Muscle of leg (tissue), 11 donors: ENCODE results near the gene MRPL10. TPM values are rescaled to one million over a fixed set of nuclear protein-coding genes. Genes with fewer than 3 reads are reported as not detected.

Experiments
- DNase-seq: peaks from one replicate; pipeline ENCODE4 v3.0.0; 2013
- H3K27ac ChIP-seq: one replicate; pipeline ENCODE4 v1.5.1; 2013; ENCODE audit warnings: mild to moderate bottlenecking, low read length, control low read depth
- H3K27me3 ChIP-seq: one replicate; pipeline ENCODE4 v1.6.1; 2013; ENCODE audit warnings: low read length; ENCODE audit not compliant: control insufficient read depth, insufficient read depth
- H3K36me3 ChIP-seq: one replicate; pipeline ENCODE4 v1.6.1; 2013; ENCODE audit warnings: low read length; ENCODE audit not compliant: control insufficient read depth, insufficient read depth
- H3K4me1 ChIP-seq: one replicate; pipeline ENCODE4 v1.6.1; 2013; ENCODE audit warnings: low read length; ENCODE audit not compliant: control insufficient read depth, insufficient read depth
- H3K4me3 ChIP-seq: one replicate; pipeline ENCODE4 v1.5.1; 2013; ENCODE audit warnings: low read length, control low read depth
- H3K9me3 ChIP-seq: replicated peaks from 2 replicates; pipeline ENCODE4 v1.6.1; 2013; ENCODE audit warnings: low read depth, low read length; ENCODE audit not compliant: control insufficient read depth
- WGBS: methylation state at CpG from one replicate; pipeline ENCODE4 v1.1.5; 2013; ENCODE audit warnings: missing lambda C conversion rate; ENCODE audit not compliant: insufficient coverage; 5-methylcytosine and 5-hydroxymethylcytosine counted together
- polyA plus RNA-seq, 8 donors: library from polyadenylated mRNA; unstranded; fragments of 120-200 nt; gene quantifications; one replicate each; pipeline versions ENCODE4 v1.2.1 to v1.2.3, GENCODE V29; 2013; ENCODE audit warnings: inconsistent platforms in 1 of 8, low replicate concordance in 1 of 8; ENCODE audit not compliant: insufficient read length in 8 of 8, insufficient read depth in 1 of 8
- total RNA-seq: library from RNA; stranded (reverse); fragments of 120-200 nt; gene quantifications from one replicate; pipeline ENCODE4 v1.2.4, GENCODE V29; 2013

Gene MRPL10
- total and polyA plus RNA-seq, 9 donors = 37.5 to 62.9 (median 54.3) TPM

DNA sequence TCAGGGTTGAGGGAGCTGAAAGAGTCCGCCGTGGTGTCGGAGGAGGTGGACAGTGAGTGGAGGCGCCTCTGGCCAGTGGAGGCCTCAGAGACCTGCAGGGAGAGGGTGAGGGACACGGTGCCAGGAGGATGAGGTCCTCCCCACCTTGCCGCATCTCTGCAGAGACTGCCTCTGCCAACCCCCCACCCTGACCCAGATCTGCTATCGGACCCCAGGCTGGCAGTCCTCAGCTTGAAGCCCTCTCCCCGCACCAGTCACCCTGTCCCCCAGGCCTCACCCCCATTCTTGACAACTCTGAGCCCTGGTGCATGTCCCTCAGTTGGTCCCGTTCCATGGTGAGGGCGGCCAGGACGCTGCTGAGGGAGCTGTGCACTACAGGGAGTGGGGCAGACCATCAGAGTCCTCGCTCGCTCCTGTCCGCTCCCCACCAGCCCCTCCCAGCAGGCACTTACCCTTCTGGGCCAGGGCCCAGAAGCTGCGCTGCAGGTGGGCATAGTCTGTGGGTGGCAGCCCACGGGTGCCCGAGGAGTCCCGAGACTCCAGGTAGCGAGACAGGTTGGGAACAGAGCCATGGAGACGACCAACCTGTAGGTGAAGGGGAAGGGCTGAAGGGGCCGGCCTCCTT, 15.1 kb downstream of the MRPL10 start:
- 94% methylated on average over 5 of the region's 21 CpGs for WGBS
- H3K27ac ChIP-seq = no peak overlapping the region
- peaks cover 77% of the 10 kb centered on the region for H3K36me3 ChIP-seq
- peaks cover 13% of the 10 kb centered on the region for H3K4me1 ChIP-seq
- H3K4me3 ChIP-seq = no peak overlapping the region
- no peak for DNase-seq
- no peaks in the 10 kb centered on the region for H3K27me3 ChIP-seq
- H3K9me3 ChIP-seq = no peaks in the 10 kb centered on the region

DNA sequence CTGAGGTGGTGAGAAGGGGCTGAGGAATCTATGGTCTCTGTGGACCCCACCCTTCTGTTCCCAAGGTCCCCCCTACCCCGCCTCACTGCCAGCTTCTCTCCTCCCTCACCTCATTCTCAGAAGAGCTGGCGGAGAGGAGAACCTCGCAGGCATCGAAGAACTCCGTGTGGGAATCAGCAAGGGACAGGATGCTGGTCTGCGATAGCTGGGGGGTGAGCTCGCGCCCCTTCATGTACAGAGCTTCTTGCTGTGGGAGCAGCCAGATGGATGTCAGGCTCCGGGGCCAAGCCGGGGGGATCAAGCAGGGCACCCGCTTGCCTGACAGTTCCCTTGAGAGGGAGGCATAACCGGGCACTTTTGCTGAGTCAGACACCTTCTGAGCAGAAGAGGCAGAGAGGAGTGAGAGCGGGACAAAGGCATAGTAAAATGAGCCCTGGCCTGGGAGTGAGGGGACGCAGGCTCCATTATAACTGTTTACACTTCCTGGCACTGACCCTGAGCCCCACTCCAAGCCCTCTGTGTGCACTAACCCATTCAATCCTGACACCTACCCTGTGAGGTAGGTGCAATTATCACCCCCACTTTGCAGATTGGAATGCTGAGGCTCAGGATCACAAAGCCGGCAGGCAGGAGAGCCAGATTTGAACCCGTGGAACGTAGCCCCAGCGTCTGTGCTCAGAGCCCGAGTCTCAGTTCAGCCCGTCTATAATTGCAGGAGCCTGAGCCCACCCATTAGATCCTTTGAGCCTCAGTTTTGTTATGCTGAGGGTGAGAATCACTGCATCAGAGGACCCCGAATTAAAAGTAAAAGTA, 16.0 kb downstream of the MRPL10 start:
- H3K4me1 ChIP-seq = peaks cover 3% of the 10 kb centered on the region
- 81% methylated on average over 17 of the region's 21 CpGs for WGBS
- H3K27ac ChIP-seq = no peak overlapping the region
- H3K36me3 ChIP-seq = peaks cover 82% of the 10 kb centered on the region
- no peak for DNase-seq
- H3K4me3 ChIP-seq = no peak overlapping the region
- H3K9me3 ChIP-seq = no peaks in the 10 kb centered on the region
- H3K27me3 ChIP-seq = no peaks in the 10 kb centered on the region

DNA sequence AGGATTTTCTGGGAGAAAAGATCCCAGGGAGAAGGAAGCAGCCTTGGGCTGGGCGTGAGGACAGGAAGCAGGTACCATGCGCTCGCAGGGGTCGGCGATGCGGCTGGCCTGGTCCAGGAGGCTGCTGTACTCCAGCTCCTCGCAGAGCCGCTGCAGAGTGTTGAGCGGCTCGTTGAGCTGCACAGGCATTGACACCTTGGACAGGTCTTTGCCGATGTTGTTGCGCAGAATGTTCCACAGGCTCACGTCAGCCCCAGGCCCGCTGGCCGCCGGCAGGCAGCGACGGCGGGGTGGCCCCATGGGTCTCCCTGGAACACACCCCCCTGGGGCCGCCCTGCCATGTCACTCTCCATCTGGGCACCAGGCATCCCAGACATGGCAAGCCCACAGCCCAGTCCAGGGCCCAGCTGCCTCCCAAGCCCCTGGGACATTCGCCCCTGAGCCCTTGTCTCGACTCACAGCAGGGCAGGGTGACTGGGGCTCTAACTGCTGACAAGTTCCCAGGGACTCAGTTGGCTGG, 17.8 kb downstream of the MRPL10 start:
- Histone ChIP-seq H3K27me3 (no peaks in the 10 kb centered on the region), H3K4me3 (no peak overlapping the region), H3K27ac (no peak overlapping the region), H3K4me1 (no peaks in the 10 kb centered on the region), H3K36me3 (peaks cover 88% of the 10 kb centered on the region), H3K9me3 (no peaks in the 10 kb centered on the region)
- WGBS = 92% methylated on average over 22 of the region's 22 CpGs
- no peak for DNase-seq

DNA sequence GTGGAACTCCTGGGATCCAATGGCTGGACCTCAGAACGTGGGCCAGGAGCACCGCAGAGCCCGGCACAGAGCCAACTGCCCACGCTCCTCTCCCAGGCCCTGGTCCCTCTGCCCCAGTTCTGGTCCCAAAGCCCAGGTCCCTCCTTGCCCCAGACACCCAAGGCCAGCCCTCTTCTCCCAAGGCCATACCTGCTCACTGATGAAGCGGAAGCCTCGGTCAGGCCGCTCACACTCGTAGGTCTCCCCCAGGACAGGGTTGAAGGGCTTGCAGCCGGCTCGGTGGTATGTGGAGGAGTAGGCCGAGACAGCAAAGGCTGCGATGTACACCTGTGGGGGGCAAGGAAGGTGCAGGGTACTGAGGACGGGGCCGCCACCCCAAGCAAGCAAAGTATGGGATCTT, 18.3 kb downstream of the MRPL10 start:
- WGBS = 96% methylated on average over 10 of the region's 14 CpGs

DNA sequence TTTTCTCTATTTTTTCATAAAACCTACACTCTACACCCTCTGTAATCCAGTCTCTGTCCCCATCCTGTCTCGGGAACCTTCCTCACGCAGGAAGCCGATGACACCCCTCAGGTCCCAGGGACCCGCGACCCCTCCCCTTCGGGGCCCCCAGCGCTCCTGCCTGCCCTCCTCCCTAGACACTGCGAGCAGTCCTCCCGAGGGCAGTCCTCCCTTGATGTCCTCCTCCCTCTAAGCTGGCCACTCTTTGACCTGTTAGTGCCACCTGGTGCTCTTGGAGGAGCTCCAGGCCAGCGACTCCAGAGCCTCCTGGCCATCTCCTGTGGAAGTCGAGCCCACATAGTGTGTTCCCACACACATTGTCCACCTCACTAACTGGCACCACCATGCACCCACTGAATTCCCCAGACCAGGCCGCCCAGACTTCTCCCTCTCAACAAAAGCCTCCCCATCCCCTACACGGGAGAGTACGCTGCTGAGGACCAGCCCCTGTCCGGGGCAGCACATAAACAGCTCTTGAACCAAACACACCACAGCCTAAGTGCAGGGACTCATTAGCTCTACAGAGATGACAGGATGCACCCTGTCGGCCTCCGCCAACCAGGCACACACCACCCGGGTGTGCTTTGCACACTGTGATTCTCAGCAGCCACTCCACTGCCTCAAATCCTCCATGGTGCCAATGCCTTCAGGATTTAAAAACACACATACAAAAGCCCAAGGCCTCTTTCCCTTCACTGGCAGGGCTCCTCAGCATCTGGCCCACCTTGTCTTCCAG, 19.0 kb downstream of the MRPL10 start:
- no peak overlapping the region for H3K27ac ChIP-seq
- no peaks in the 10 kb centered on the region for H3K27me3 ChIP-seq
- no peaks in the 10 kb centered on the region for H3K4me1 ChIP-seq
- 82% methylated on average over 17 of the region's 18 CpGs for WGBS
- no peaks in the 10 kb centered on the region for H3K9me3 ChIP-seq
- peaks cover 88% of the 10 kb centered on the region for H3K36me3 ChIP-seq
- DNase-seq = no peak
- H3K4me3 ChIP-seq = no peak overlapping the region

More for the DNA sequence above, 18.3 kb downstream of the MRPL10 start:
- H3K36me3 ChIP-seq = peaks cover 88% of the 10 kb centered on the region
- DNase-seq = no peak
- H3K9me3 ChIP-seq = no peaks in the 10 kb centered on the region
- H3K27me3 ChIP-seq = no peaks in the 10 kb centered on the region
- H3K27ac ChIP-seq = no peak overlapping the region
- no peak overlapping the region for H3K4me3 ChIP-seq
- no peaks in the 10 kb centered on the region for H3K4me1 ChIP-seq

DNA sequence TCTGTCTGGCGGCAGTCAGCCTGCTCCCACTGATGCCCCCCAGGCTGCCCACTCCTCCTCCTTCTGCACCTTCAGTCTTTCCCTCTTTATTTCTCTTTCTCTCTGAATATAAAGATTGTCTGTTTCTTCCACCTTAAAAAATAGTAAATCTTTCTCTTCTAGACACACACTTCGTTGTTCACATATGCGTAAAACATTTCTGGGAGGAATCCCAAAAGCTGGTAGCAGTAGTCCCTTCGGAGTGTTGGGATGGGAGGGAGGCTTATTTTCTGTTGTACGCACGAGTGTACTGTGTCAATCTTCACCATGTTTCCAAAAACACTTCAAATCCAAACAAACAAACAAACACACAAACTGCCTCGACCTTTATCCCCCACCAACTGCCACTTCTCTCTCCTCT, 19.6 kb downstream of the MRPL10 start:
- DNase-seq = no peak
- Histone ChIP-seq H3K27me3 (no peaks in the 10 kb centered on the region), H3K4me3 (no peak overlapping the region), H3K36me3 (peaks cover 89% of the 10 kb centered on the region), H3K4me1 (peaks cover 4% of the 10 kb centered on the region), H3K27ac (no peak overlapping the region), H3K9me3 (no peaks in the 10 kb centered on the region)
- no CpG with 5 or more reads among the region's 7 CpGs for WGBS

DNA sequence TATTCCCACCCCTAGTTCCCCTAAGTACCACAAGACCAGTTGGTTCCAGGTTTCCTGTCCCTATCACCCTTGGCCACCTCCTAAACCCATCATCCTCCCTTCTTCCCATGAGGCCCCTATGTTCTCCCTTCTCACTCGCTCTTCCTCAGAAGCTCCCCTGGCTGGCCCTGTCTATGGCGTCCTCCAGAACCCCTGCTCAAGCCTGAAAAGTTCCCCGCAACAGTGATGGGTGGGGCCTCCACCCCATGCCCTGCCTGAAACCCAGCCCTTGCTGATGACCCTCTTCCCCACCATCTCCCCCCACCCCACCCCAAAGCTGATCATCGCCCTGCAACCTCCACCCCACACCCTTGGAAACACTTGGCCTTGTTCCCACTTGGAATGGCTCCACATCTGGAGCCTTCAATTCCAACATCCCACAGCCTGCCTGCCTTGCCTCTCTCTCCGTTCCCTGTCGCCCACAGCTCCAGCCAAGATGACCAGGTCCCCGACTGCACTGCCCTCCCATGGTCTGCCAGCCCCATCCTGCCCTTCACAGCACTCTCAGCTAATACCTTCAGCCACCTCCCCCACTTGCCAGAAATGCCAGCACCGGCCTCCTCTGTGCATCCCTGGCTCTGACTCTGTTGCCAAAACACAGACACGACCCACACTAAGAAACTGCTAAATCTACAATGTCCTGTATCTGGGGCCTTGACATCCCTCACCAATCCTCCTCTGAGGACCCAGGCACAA, 20.3 kb downstream of the MRPL10 start:
- peak; percentile 9 for DNase-seq
- peaks cover 7% of the 10 kb centered on the region for H3K4me1 ChIP-seq
- H3K36me3 ChIP-seq = peaks cover 83% of the 10 kb centered on the region
- no peaks in the 10 kb centered on the region for H3K27me3 ChIP-seq
- H3K4me3 ChIP-seq = no peak overlapping the region
- 83% methylated on average over 9 of the region's 9 CpGs for WGBS
- H3K9me3 ChIP-seq = no peaks in the 10 kb centered on the region
- no peak overlapping the region for H3K27ac ChIP-seq

DNA sequence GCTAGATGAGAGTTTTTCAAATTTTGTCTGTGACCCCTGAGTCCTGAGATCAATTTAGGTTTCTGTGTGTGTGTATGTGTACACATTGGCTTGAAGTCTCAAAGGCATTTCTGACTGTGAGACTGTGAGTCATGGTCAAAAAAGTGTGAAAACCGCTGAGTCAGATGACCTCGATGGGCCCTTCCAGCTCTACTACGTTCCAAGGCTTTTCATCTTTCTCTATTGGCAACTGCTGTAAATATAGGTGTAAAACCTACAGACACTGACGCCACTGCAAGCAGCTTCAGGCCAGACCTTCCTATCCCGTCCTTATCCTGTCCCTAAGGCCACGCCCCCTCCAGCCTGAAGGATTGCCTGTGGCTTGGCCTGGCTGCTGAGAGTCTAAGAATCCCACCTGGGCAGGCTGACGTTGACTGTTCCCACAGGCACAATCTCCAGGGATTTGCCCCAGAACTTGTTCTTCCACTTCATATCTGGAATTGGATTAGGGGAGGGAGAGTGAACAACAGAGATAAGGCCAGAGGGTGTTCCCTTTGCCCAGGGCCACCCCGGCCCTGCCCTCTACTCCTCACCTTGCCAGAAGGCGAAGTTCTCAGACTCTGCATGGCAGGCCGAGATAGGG, 21.0 kb downstream of the MRPL10 start:
- Histone ChIP-seq H3K27me3 (no peaks in the 10 kb centered on the region), H3K27ac (no peak overlapping the region), H3K36me3 (peaks cover 76% of the 10 kb centered on the region), H3K9me3 (no peaks in the 10 kb centered on the region), H3K4me3 (no peak overlapping the region), H3K4me1 (peaks cover 11% of the 10 kb centered on the region)
- DNase-seq = peak; percentile 1
- 57% methylated on average over 4 of the region's 10 CpGs for WGBS

DNA sequence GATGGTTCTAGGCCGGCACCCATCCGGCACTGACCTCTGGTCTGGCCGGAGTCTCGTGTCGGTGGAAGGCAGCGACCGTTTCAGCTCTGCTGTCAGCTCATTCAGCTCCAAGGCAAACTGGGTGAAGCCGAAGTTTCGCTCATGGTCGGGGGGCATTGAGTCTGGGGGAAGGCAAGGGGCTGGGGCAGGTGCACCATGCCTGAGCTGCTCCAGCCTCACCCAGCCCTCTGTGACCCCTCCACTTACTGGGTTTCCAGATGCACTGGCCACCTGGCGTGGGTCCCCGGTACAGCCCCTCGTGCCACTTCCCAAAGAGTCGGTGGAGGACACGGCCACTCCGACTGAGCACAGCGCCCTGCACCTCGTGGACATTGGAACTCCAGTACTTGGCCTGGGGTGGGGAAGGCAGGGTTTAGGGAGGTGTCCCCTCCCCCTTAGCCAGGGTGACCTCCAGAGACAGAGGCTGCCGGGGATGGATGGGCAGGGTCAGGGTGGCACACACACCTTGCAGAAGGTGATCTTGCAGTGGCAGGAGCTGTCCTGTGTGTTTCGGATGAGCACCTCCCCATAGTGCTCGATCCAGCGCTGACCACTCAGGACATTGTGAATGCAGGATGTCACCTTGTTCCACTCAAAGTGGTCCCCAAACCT, 22.4 kb downstream of the MRPL10 start:
- H3K36me3 ChIP-seq = peaks cover 64% of the 10 kb centered on the region
- no peak overlapping the region for H3K27ac ChIP-seq
- H3K4me3 ChIP-seq = no peak overlapping the region
- H3K9me3 ChIP-seq = no peaks in the 10 kb centered on the region
- no peak for DNase-seq
- H3K27me3 ChIP-seq = no peaks in the 10 kb centered on the region
- peaks cover 11% of the 10 kb centered on the region for H3K4me1 ChIP-seq
- WGBS = 95% methylated on average over 13 of the region's 22 CpGs
